BE2C (cell line): Measurements from ENCODE around the gene RGS9BP.
"Not testable (repeated sequence)": the region's sequence is repeated elsewhere in the genome, so short reads cannot be mapped to it uniquely, and the experiment has no call there.

ENCODE experiments used
- DNase-seq: peaks from one replicate; pipeline ENCODE4 v3.0.0-alpha.2; 2020
- H3K27me3 ChIP-seq: fragments of 250-450 bp; sonication (Bioruptor Pico); 2 replicates; pipeline ENCODE4 v1.5.1; 2020; ENCODE audit warnings: mild to moderate bottlenecking
- H3K36me3 ChIP-seq: fragments of 250-450 bp; sonication (Bioruptor Pico); 2 replicates; pipeline ENCODE4 v1.5.1; 2020; ENCODE audit warnings: mild to moderate bottlenecking
- H3K4me1 ChIP-seq: fragments of 250-450 bp; sonication (Bioruptor Pico); 2 replicates; pipeline ENCODE4 v1.5.1; 2020
- H3K4me3 ChIP-seq: 2 replicates; pipeline ENCODE4 v1.5.1; 2011; ENCODE audit warnings: low read depth, low read length
- H3K9me3 ChIP-seq: fragments of 250-450 bp; sonication (Bioruptor Pico); 2 replicates; pipeline ENCODE4 v1.5.1; 2020
- CTCF ChIP-seq: IDR thresholded peaks from 2 replicates; pipeline ENCODE4 v1.5.1; 2012; ENCODE audit warnings: mild to moderate bottlenecking, low read depth, low read length

RGS9BP gene

GRCh38 chr19:32691291-32691951, 15.8 kb downstream of the RGS9BP start, which contains the start of gene NUDT19:
Gene NUDT19, plus strand, starts transcription at chr19:32691821. Its CDS starts 140 bp downstream, at chr19:32691961.
- DNase-seq = peak; percentile 87
- 0 out of 2 replicates have a peak, but pooled peaks cover 3% of the 10 kb centered on the region for H3K4me1 ChIP-seq
- H3K36me3 ChIP-seq = peaks cover 4% of the 10 kb centered on the region; the same call in 1 of the 2 replicates
- peak within 1 kb of the TSS; percentile 61 for H3K4me3 ChIP-seq
- TF ChIP-seq CTCF = no peak
- H3K27me3 ChIP-seq = no peaks in the 10 kb centered on the region
- H3K9me3 ChIP-seq = peaks cover 5% of the 10 kb centered on the region

GRCh38 chr19:32691952-32692726, 16.5 kb downstream of the RGS9BP start:
- TF ChIP-seq CTCF = no peak
- Histone ChIP-seq H3K4me1 (0 out of 2 replicates have a peak, but pooled peaks cover 3% of the 10 kb centered on the region), H3K36me3 (peaks cover 4% of the 10 kb centered on the region; the same call in 1 of the 2 replicates), H3K9me3 (peaks cover 5% of the 10 kb centered on the region), H3K27me3 (no peaks in the 10 kb centered on the region), H3K4me3 (peak overlapping the region; percentile 61)
- no peak for DNase-seq

GRCh38 chr19:32692727-32693061, 17.0 kb downstream of the RGS9BP start:
- no peaks in the 10 kb centered on the region for H3K27me3 ChIP-seq
- H3K36me3 ChIP-seq = peaks cover 4% of the 10 kb centered on the region; the same call in 1 of the 2 replicates
- 0 out of 2 replicates have a peak, but pooled peaks cover 3% of the 10 kb centered on the region for H3K4me1 ChIP-seq
- peak overlapping the region; percentile 61 for H3K4me3 ChIP-seq
- no peak for TF ChIP-seq CTCF
- no peak for DNase-seq
- H3K9me3 ChIP-seq = peaks cover 5% of the 10 kb centered on the region

GRCh38 chr19:32693151-32694108, 17.8 kb downstream of the RGS9BP start:
- not testable (repeated sequence) for DNase-seq, H3K4me1 ChIP-seq, H3K36me3 ChIP-seq, H3K27me3 ChIP-seq, H3K9me3 ChIP-seq
- peak overlapping the region; percentile 61; the same call in 1 of the 2 replicates for H3K4me3 ChIP-seq

- H3K9me3 ChIP-seq, DNase-seq, H3K4me1 ChIP-seq, H3K36me3 ChIP-seq, H3K4me3 ChIP-seq, H3K27me3 ChIP-seq: not testable (repeated sequence)
Observed at GRCh38 chr19:32694316-32694715, 18.7 kb downstream of the RGS9BP start.

- not testable (repeated sequence) for DNase-seq, H3K27me3 ChIP-seq, H3K4me1 ChIP-seq, H3K9me3 ChIP-seq, H3K4me3 ChIP-seq
- H3K36me3 ChIP-seq = peaks cover 12% of the 10 kb centered on the region
Observed at GRCh38 chr19:32694851-32695250, 19.2 kb downstream of the RGS9BP start.

GRCh38 chr19:32695506-32695905, 19.9 kb downstream of the RGS9BP start:
- not testable (repeated sequence) for H3K4me3 ChIP-seq, DNase-seq, H3K4me1 ChIP-seq, H3K27me3 ChIP-seq, H3K9me3 ChIP-seq
- H3K36me3 ChIP-seq = peaks cover 18% of the 10 kb centered on the region

GRCh38 chr19:32696771-32697170, 21.1 kb downstream of the RGS9BP start:
- not testable (repeated sequence) for H3K4me1 ChIP-seq, H3K9me3 ChIP-seq
- H3K36me3 ChIP-seq = peaks cover 18% of the 10 kb centered on the region

GRCh38 chr19:32700129-32700528, 24.5 kb downstream of the RGS9BP start:
- not testable (repeated sequence) for H3K27me3 ChIP-seq, H3K9me3 ChIP-seq, H3K4me3 ChIP-seq, DNase-seq, H3K4me1 ChIP-seq
- H3K36me3 ChIP-seq = peaks cover 23% of the 10 kb centered on the region

More at GRCh38 chr19:32696771-32697170, 21.1 kb downstream of the RGS9BP start:
- not testable (repeated sequence) for H3K4me3 ChIP-seq, H3K27me3 ChIP-seq, DNase-seq
